D721Med (cell line): ENCODE measurements around the gene HEPHL1.

Source experiments
- DNase-seq: peaks from one replicate; pipeline ENCODE4 v3.0.0; 2011; ENCODE audit warnings: low spot score; ENCODE audit not compliant: insufficient read length
- FAIRE-seq: peaks from 2 replicates; lab custom pipeline; 2011; peaks lifted over from hg19 to GRCh38; lab: Jason Lieb, UNC
- TF ChIP-seq, protein P1 (sequence below): IDR thresholded peaks from 2 replicates; pipeline ENCODE4 v1.5.1; 2012; ENCODE audit warnings: mild to moderate bottlenecking, control low read depth; ENCODE audit not compliant: insufficient read depth; ENCODE audit errors: missing control alignments

Gene HEPHL1

DNA sequence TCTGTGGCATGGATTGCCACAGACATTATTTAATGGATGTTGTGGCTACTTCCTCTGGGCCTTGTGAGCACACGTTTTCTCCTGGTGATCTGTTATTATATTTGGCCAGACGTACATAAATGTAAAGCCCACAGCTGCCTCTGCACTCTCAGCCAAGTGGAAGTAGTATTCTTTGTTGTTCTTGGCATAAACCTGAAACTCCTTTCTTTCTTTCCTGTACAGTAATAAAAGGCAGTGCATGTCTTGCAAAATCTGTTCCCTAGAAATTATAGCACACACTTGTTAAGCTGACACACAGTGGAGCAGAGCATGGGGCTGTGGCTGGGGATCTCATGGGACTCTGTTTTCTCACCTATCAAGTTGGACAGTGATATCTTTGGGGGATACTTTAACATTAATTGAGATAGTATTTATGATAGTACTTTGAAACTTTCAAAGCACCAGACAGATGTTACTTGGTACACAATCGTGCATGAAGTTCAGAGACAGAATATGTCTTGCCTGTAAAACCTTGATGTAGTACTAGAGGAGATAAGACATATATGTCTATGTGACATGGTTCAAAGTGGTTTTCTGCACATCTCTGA is 128.4 kb downstream of the HEPHL1 start:
- no peak for FAIRE-seq
- DNase-seq = no peak
- TF ChIP-seq, protein P1, sequence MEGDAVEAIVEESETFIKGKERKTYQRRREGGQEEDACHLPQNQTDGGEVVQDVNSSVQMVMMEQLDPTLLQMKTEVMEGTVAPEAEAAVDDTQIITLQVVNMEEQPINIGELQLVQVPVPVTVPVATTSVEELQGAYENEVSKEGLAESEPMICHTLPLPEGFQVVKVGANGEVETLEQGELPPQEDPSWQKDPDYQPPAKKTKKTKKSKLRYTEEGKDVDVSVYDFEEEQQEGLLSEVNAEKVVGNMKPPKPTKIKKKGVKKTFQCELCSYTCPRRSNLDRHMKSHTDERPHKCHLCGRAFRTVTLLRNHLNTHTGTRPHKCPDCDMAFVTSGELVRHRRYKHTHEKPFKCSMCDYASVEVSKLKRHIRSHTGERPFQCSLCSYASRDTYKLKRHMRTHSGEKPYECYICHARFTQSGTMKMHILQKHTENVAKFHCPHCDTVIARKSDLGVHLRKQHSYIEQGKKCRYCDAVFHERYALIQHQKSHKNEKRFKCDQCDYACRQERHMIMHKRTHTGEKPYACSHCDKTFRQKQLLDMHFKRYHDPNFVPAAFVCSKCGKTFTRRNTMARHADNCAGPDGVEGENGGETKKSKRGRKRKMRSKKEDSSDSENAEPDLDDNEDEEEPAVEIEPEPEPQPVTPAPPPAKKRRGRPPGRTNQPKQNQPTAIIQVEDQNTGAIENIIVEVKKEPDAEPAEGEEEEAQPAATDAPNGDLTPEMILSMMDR = no peak

DNA sequence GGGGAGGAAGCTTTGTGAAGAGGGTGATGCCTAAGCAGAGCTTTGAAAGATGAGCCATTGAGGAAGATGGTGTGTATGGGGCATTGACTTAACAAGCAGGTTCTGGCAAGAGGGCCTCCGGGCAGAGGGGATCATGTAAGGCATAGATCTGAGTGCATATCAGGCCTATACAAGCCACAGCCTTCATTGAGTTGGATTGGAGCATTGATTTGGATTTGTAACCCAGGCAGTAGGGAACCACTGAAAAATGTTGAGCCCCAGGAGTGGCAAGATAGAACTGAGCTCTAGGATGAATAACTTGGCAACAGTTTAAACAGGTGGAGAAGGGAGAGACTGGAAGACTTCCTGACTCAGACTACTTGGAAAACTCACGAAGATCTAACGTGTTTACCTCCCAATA is 128.9 kb downstream of the HEPHL1 start:
- FAIRE-seq (no peak), DNase-seq (no peak)
- TF ChIP-seq, protein P1 = no peak

DNA sequence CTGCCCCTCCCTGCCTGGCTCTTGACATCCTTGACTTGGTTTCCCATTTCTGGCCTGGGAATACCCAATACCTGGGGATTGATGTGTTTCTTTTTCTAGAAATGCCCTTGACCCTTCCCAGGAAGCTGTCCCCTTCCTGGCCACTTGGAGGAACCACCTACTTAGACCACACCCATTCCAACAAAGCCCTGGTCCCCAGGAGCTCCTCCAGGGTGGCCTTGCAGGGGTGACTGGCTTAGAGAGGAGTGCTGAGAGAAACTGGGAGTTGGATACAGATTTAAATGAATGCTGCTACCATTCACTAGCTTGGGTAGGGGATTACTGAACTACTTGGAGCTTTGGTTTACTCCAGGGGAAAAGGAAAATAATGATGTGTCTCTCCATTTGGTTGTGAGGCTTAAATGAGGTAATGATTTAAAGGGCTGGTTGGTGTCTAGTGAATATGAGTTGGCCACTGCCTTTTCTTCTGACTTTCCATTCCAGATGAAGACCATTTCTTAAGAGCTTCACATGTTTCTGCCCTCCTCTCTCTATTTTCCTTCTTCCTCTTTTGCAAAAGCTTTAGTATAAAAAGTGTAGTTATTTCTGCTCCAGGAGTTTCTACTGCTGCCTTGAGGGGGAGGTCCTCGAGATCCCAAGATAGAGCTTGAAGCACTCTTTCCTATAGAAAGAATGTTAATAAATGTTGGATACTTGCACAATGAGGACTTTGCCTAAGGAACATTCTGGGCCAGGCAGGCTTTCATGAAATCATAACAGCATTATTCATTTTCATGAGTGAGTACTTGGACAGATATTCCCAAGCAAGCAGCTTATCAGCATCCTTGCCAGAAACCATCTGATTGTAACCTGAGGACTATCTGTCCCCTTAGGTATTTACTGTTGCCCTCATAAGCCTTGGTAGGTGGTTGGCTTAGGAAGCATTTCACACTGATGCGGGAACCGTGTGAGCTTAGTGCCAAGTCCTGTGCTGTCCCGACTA is 129.8 kb downstream of the HEPHL1 start:
- no peak for FAIRE-seq
- TF ChIP-seq, protein P1 = no peak
- no peak for DNase-seq

DNA sequence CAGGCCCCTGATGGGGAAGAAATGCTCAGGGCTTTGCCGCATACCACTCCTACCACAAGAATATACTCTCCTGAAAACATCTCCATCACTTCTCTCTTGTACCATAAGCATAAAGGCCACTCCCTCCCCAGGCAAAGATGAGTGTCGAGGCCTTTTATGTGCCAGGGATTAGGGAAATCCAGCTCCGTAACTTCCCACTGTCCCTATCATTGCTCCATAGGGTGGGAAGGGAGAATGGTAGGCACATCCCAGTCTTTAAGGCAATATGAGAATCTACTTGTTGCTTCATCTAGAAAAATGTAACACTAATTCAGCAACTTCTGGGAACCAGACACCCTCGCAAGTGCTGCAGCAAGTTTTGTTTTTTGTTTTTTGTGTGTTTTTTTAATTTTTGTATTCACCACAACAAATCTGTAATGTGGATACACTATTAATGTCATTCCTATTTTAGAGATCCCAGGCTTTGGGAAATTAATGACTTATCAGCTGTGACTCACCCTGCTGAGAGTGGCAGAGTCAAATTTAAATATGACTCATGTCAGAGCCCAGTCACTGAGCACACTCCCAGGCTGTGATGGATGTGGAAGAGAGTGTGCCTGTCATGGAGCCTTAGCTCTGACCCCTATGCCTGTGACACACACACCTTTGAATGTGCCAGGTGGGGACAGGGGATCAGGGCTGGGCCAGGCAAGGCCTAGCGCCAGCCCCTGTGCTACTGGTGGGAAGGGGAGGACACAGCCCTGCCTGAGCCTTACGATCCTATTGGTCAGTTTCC is 130.9 kb downstream of the HEPHL1 start:
- DNase-seq (no peak), FAIRE-seq (no peak)
- TF ChIP-seq, protein P1 = no peak

- TF ChIP-seq, protein P1 = no peak
- no peak for FAIRE-seq
- DNase-seq = no peak
These were observed 131.5 kb downstream of the HEPHL1 start for GRCh38 chr11:94152678-94153065.

DNA sequence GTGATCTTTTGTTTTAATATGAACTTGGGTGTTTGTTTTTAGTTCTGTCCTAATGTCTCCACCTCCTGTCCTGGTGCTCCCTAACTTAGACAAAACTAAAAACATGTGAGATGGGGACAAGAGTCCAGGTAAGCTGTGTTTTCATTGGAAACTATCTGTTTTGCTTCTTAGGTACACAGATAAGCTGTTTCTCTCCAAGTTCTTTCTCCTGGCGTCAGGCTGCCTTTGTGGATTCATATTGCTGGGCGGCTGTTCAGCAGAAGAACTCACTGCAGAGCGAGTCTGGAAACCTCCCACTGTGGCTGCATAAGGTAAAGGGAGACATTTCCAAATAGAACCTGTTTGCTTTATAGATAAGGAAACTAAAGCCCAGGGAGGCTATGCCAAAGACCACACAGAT is 132.2 kb downstream of the HEPHL1 start:
- TF ChIP-seq, protein P1 = no peak
- no peak for FAIRE-seq
- no peak for DNase-seq
